ENCODE data around the gene IQGAP2. TPM values are rescaled to one million over a fixed set of nuclear protein-coding genes. Genes with fewer than 3 reads are reported as not detected.

Gene IQGAP2
- total RNA-seq, 4 donors from 2014 or later: 46.8 to 121 (median 97.0) TPM

DNA sequence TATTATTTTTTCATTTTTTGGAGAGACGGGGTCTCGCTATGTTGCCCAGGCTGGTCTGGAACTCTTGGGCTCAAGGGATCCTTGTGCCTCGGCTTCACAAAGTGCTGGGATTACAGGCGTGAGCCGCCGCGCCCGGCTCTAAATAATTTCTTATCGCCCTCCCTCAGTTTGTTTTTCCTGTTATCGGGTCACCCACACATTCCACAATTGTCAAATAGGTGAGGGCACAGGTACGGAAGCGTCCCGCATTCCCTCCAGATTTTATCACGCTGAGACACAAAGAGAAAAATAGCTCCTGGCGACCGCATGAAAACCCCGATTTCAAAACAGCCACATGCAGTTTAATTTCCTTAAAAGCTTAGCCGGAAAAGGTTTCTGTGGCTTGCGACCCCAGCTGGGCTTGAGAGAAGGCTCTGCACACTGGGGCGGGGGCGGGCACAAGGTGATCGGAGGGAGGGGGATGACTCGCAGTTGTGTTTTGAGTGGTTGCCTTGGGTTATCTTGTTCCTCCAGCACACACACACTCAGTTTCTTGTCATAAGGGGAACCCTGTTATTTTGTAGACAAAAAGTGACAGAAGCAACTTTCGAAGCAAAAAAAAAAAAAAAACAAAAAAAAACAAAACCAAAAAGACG, 717 bp upstream of the IQGAP2 start:
- Histone ChIP-seq H3K4me3 (peak overlapping the region; percentile 7 to 89 (median 74)), H3K9me3 (no peaks in the 10 kb centered on the region), H3K27ac (peak overlapping the region; percentile 84 to 94 (median 92)), H3K36me3 (no peaks in the 10 kb centered on the region), H3K27me3 (no peaks in the 10 kb centered on the region), H3K4me1 (peaks cover 0 to 30% (median 10%) of the 10 kb centered on the region in 4 donors)
- intact Hi-C loops (cut with DNase I; ENCODE audit: low total_unique reads): no loop called here
- peak; percentile 69 for DNase-seq
- TF ChIP-seq EP300 (IDR thresholded peaks at IDR 0.05; ENCODE audit: low read depth): no peak
- TF ChIP-seq POLR2A (IDR thresholded peaks at IDR 0.05): no peak
- in situ Hi-C loops (cut with MboI; ENCODE audit: low pct_ligation_motif_present in 1 of 4, low pct_unique_long_range_greater_than_20kb in 1 of 4, low sequenced_read_pairs in 3 of 4): loop anchor here in 3 of 4 donors (10.0 to 25.0 kb wide), 2 partner anchors 135 to 142 kb away; no protein-coding TSS in a partner anchor
- WGBS, 2 donors (ENCODE audit: low coverage in 1 of 2): 0 to 2% methylated on average over 1 to 25 of the region's 25 CpGs

- intact Hi-C loops (cut with DNase I; ENCODE audit: low total_unique reads): no loop called here
- DNase-seq: peak; percentile 77
- in situ Hi-C loops (cut with MboI; ENCODE audit: low pct_ligation_motif_present in 1 of 4, low pct_unique_long_range_greater_than_20kb in 1 of 4, low sequenced_read_pairs in 3 of 4): loop anchor here in 3 of 4 donors (10.0 to 25.0 kb wide), 2 partner anchors 134 to 141 kb away; no protein-coding TSS in a partner anchor
Measured at GRCh38 chr5:76403766-76404222, 709 bp downstream of the IQGAP2 start.

GRCh38 chr5:76404223-76405211, 1.4 kb downstream of the IQGAP2 start:
- no peaks in the 10 kb centered on the region for H3K27me3 ChIP-seq
- H3K27ac ChIP-seq: peak overlapping the region; percentile 84 to 94 (median 92)
- H3K4me1 ChIP-seq: peaks cover 0 to 36% (median 10%) of the 10 kb centered on the region in 4 donors
- H3K36me3 ChIP-seq: no peaks in the 10 kb centered on the region
- in situ Hi-C loops (cut with MboI; ENCODE audit: low pct_ligation_motif_present in 1 of 4, low pct_unique_long_range_greater_than_20kb in 1 of 4, low sequenced_read_pairs in 3 of 4): loop anchor here in 3 of 4 donors (10.0 to 25.0 kb wide), 2 partner anchors 133 to 140 kb away; no protein-coding TSS in a partner anchor
- peak overlapping the region; percentile 6 to 89 (median 74) for H3K4me3 ChIP-seq
- TF ChIP-seq POLR2AphosphoS5 (IDR thresholded peaks at IDR 0.05) (peak in 1 of 3 donors; percentile 60), CTCF (IDR thresholded peaks at IDR 0.05) (no peak), POLR2A (IDR thresholded peaks at IDR 0.05) (no peak), EP300 (IDR thresholded peaks at IDR 0.05; ENCODE audit: low read depth) (no peak)
- DNase-seq: no peak
- WGBS, 2 donors (ENCODE audit: low coverage in 1 of 2): 19 to 60% methylated on average over 1 to 18 of the region's 21 CpGs
- intact Hi-C loops (cut with DNase I; ENCODE audit: low total_unique reads): no loop called here
- no peaks in the 10 kb centered on the region for H3K9me3 ChIP-seq

More at GRCh38 chr5:76403766-76404222, 709 bp downstream of the IQGAP2 start:
- Histone ChIP-seq H3K36me3 (no peaks in the 10 kb centered on the region), H3K4me1 (peaks cover 0 to 36% (median 10%) of the 10 kb centered on the region in 4 donors), H3K9me3 (no peaks in the 10 kb centered on the region), H3K4me3 (peak overlapping the region; percentile 6 to 89 (median 74)), H3K27me3 (no peaks in the 10 kb centered on the region), H3K27ac (peak overlapping the region; percentile 84 to 94 (median 92))
- WGBS, 2 donors (ENCODE audit: low coverage in 1 of 2): 1% methylated on average over 28 of the region's 30 CpGs; no CpG with 5 or more reads in 1 of the 2 donors
- TF ChIP-seq EP300 (IDR thresholded peaks at IDR 0.05; ENCODE audit: low read depth): no peak
- peak in 4 of 5 experiments; percentile 33 to 69 (median 50) for TF ChIP-seq CTCF (IDR thresholded peaks at IDR 0.05)
- no peak for TF ChIP-seq POLR2A (IDR thresholded peaks at IDR 0.05)

DNA sequence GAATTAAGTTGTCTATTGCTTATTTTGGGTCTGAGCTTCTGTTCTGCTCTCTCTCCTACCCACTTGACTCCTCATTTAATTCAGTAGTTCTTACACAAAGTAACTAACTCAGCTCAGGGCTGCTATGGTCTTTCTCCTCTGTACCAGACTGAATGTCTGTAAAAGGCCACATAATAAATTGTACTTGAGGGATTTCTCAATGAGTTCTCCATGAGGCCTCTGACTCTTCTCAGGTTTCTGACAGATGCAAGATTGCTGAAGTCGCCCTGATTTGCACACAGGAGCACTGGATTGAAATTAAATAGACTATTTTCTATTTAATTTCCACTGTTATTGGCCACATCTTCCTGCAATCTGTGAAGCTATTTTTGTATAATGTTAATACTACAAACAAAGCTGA, 2.9 kb downstream of the IQGAP2 start:
- intact Hi-C loops (cut with DNase I; ENCODE audit: low total_unique reads): no loop called here
- no peak for TF ChIP-seq EP300 (IDR thresholded peaks at IDR 0.05; ENCODE audit: low read depth)

More for the DNA sequence above, 2.9 kb downstream of the IQGAP2 start:
- Histone ChIP-seq H3K4me1 (peaks cover 0 to 36% (median 10%) of the 10 kb centered on the region in 4 donors), H3K27ac (peak overlapping the region in 2 of 4 donors; percentile 17 to 20), H3K27me3 (no peaks in the 10 kb centered on the region), H3K9me3 (no peaks in the 10 kb centered on the region), H3K4me3 (no peak overlapping the region), H3K36me3 (no peaks in the 10 kb centered on the region)
- DNase-seq: no peak
- 79% methylated on average over 1 of the region's 1 CpG; no CpG with 5 or more reads in 1 of the 2 donors for WGBS, 2 donors (ENCODE audit: low coverage in 1 of 2)
- in situ Hi-C loops (cut with MboI; ENCODE audit: low pct_ligation_motif_present in 1 of 4, low pct_unique_long_range_greater_than_20kb in 1 of 4, low sequenced_read_pairs in 3 of 4): loop anchor here in 3 of 4 donors (10.0 to 25.0 kb wide), 2 partner anchors 131 to 139 kb away; no protein-coding TSS in a partner anchor

All from transverse colon (tissue), 4 donors.